SJCRH30 (cell line): ENCODE measurements around the gene TRIB2. TPM values are rescaled to one million over a fixed set of nuclear protein-coding genes. Genes with fewer than 3 reads are reported as not detected.
A peak's percentile ranks its signal among the peaks of the same experiment; 100 is the strongest.

ENCODE experiments used
- DNase-seq, 2 experiments: peaks; one replicate each; pipeline ENCODE4 v3.0.0-alpha.2; 2015 to 2020
- H3K27ac ChIP-seq: fragments of 250-450 bp; sonication (Bioruptor Pico); 2 replicates; pipeline ENCODE4 v1.5.1; 2020; ENCODE audit warnings: mild to moderate bottlenecking, moderate library complexity
- H3K27me3 ChIP-seq: fragments of 250-450 bp; sonication (Bioruptor Pico); 2 replicates; pipeline ENCODE4 v1.5.1; 2020; ENCODE audit warnings: mild to moderate bottlenecking, moderate library complexity
- H3K36me3 ChIP-seq: fragments of 250-450 bp; sonication (Bioruptor Pico); 2 replicates; pipeline ENCODE4 v1.5.1; 2020; ENCODE audit warnings: mild to moderate bottlenecking, moderate library complexity
- H3K4me1 ChIP-seq: fragments of 250-450 bp; sonication (Bioruptor Pico); 2 replicates; pipeline ENCODE4 v1.5.1; 2020; ENCODE audit warnings: mild to moderate bottlenecking, moderate library complexity
- H3K4me3 ChIP-seq: fragments of 250-450 bp; sonication (Bioruptor Pico); 2 replicates; pipeline ENCODE4 v1.5.1; 2020; ENCODE audit warnings: mild to moderate bottlenecking, moderate library complexity
- H3K9me3 ChIP-seq: fragments of 250-450 bp; sonication (Bioruptor Pico); replicated peaks from 2 replicates; pipeline ENCODE4 v1.5.1; 2020; ENCODE audit warnings: mild to moderate bottlenecking, moderate library complexity
- total RNA-seq: library from RNA; depleted of rRNA; stranded (reverse); fragments of >200 nt; shearing (Covaris generic); gene quantifications from 2 replicates; pipeline ENCODE4 v1.2.3, GENCODE V29; 2014

TRIB2 gene
- total RNA-seq, 1 experiment from 2014 or later = 63.7 TPM

DNA sequence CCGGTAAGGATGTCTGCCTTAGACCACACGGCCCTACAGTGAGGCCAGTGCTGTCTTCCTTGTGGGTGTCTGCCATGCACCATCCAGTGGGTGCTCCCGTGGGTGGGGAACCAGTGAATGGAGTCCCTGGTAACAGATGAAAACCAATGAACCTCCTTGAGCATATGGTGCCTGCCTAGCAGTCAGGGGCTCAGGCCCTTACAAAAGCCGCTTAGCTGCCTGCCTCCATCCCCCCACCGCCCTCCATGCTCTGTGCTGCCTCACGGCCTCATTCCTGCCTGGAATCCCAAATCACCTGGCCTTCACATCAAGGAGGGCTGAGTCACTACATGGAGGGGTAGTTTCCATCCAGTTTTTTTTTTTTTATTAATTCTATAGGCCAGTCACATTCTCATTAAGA, 30.8 kb upstream of the TRIB2 start:
- Histone ChIP-seq H3K36me3 (no peaks in the 10 kb centered on the region), H3K27ac (no peak overlapping the region)
- no peak for DNase-seq

GRCh38 chr2:12686708-12687283, 29.9 kb upstream of the TRIB2 start:
- Histone ChIP-seq H3K4me3 (no peak overlapping the region), H3K4me1 (no peaks in the 10 kb centered on the region), H3K27me3 (no peaks in the 10 kb centered on the region), H3K27ac (no peak overlapping the region), H3K9me3 (0 out of 2 replicates have a peak, but pooled peaks cover 3% of the 10 kb centered on the region), H3K36me3 (no peaks in the 10 kb centered on the region)
- DNase-seq = no peak

More for the DNA sequence above, 30.8 kb upstream of the TRIB2 start:
- Histone ChIP-seq H3K4me3 (no peak overlapping the region), H3K27me3 (no peaks in the 10 kb centered on the region), H3K9me3 (0 out of 2 replicates have a peak, but pooled peaks cover 3% of the 10 kb centered on the region), H3K4me1 (no peaks in the 10 kb centered on the region)

DNA sequence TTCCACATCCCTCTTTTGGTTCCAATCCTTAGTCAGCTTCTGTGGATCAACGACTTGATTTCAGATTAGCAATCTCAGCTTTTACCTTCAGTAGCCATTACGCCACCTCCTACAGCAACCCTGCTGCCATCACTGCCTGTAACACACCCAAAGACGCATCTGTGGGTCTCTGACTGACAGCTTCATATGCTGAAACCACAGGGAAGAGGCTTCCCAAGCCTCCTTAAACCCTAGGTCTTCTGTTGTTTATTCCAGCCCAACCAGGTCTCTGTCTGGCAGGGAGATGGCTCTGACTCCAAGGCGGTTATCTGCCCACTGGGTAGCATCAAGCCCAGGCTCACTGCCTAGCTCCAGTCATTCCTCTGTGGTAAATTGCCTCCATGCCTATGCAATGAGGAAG, 28.6 kb upstream of the TRIB2 start:
- Histone ChIP-seq H3K36me3 (no peaks in the 10 kb centered on the region), H3K4me3 (no peak overlapping the region), H3K27ac (no peak overlapping the region), H3K4me1 (no peaks in the 10 kb centered on the region), H3K9me3 (0 out of 2 replicates have a peak, but pooled peaks cover 3% of the 10 kb centered on the region), H3K27me3 (no peaks in the 10 kb centered on the region)
- no peak for DNase-seq

DNA sequence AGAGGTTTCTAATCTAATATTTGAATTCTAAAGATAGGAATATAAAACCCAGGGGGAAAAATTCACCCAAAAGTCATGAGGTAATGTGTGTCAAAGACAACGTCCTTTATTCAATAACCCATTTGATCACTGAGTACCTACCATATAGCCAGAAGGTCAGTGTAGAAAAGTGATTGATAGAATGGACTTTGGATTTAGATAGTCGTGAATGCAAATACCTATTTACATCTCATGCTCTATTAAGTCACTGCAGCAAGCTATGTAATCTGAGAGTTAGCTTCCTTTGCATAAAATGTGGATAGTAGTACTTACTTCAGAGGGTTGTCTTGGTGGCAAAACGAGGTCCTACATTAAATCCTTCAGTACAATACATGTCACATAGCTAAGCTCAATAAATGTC, 27.8 kb upstream of the TRIB2 start:
- no peak overlapping the region for H3K27ac ChIP-seq
- no peaks in the 10 kb centered on the region for H3K36me3 ChIP-seq
- 0 out of 2 replicates have a peak, but pooled peaks cover 3% of the 10 kb centered on the region for H3K9me3 ChIP-seq
- H3K4me3 ChIP-seq = no peak overlapping the region
- H3K27me3 ChIP-seq = no peaks in the 10 kb centered on the region
- no peaks in the 10 kb centered on the region for H3K4me1 ChIP-seq
- no peak for DNase-seq

GRCh38 chr2:12693509-12693908, 23.2 kb upstream of the TRIB2 start:
- no peak overlapping the region for H3K4me3 ChIP-seq
- H3K4me1 ChIP-seq = no peaks in the 10 kb centered on the region
- no peaks in the 10 kb centered on the region for H3K27me3 ChIP-seq
- H3K36me3 ChIP-seq = no peaks in the 10 kb centered on the region
- H3K9me3 ChIP-seq = peaks cover 6% of the 10 kb centered on the region; the same call in 1 of the 2 replicates
- DNase-seq = no peak
- H3K27ac ChIP-seq = no peak overlapping the region

DNA sequence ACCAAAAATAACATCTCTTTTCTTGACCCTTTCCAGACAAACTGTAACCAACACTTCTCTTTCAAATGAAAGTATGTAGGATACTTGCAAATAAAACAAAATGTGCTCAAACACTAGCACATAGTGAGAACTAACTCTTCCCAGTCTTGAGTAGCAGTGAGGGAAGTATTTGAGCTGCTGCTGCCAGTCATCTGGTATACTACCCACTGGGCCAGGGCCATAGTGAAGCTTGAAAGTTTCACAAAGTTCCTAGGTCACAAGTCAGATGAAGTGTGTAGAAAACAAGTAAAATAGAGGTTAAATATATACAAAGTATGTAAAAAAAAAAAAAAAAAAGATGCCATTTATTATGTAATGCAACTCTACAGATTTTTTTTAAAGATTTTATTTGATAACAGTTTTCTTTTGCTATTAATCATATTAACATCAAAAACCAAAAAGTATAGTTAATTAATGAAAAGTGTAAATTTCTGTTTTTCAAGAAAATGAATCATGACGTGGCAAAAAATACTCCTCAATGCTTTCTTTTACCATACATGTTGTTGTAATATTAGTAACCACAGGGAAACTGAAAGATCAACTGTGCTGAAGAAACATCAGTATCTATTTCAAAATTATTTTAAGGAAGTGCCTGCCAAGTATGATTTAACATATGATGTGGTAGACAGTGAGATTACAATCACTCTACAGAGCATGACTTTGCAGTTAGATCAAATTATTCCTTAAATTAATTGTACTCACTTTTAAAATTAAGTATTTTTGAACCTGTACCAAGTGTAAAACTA, 21.6 kb upstream of the TRIB2 start:
- no peaks in the 10 kb centered on the region for H3K4me1 ChIP-seq

GRCh38 chr2:12697617-12698016, 19.1 kb upstream of the TRIB2 start:
- DNase-seq = no peak
- Histone ChIP-seq H3K4me3 (no peak overlapping the region), H3K27me3 (no peaks in the 10 kb centered on the region), H3K4me1 (peaks cover 7% of the 10 kb centered on the region), H3K36me3 (no peaks in the 10 kb centered on the region), H3K9me3 (peaks cover 3% of the 10 kb centered on the region; the same call in 1 of the 2 replicates), H3K27ac (no peak overlapping the region)

More for the DNA sequence above, 21.6 kb upstream of the TRIB2 start:
- Histone ChIP-seq H3K4me3 (no peak overlapping the region), H3K27me3 (no peaks in the 10 kb centered on the region), H3K9me3 (peaks cover 6% of the 10 kb centered on the region; the same call in 1 of the 2 replicates), H3K36me3 (no peaks in the 10 kb centered on the region), H3K27ac (no peak overlapping the region)
- DNase-seq = no peak

- Histone ChIP-seq H3K27me3 (no peaks in the 10 kb centered on the region), H3K4me1 (peaks cover 14% of the 10 kb centered on the region), H3K36me3 (no peaks in the 10 kb centered on the region), H3K4me3 (no peak overlapping the region), H3K27ac (no peak overlapping the region), H3K9me3 (no peaks in the 10 kb centered on the region)
- no peak for DNase-seq
These were observed 15.7 kb upstream of the TRIB2 start for GRCh38 chr2:12700989-12701388.

DNA sequence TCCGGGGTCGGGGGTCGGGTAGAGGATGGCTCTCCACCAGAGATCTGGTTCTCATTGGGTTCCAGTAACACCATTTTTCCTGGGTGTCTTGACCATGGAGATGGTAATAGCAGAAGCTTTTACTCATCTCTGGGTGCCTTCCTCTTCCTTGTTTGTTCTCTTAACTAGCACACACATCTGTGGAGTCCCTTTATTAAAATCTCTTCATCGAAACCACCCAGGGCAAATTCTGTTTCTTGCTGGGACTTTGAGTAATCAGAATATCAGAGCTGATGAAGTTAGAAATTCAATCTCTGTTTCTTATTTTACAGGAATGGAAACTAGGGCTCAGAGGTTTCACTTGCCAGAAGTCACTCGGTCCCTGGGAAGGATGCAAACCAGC, 15.0 kb upstream of the TRIB2 start:
- Histone ChIP-seq H3K4me1 (peaks cover 14% of the 10 kb centered on the region), H3K27ac (no peak overlapping the region), H3K4me3 (no peak overlapping the region), H3K36me3 (no peaks in the 10 kb centered on the region), H3K27me3 (no peaks in the 10 kb centered on the region), H3K9me3 (no peaks in the 10 kb centered on the region)
- DNase-seq = no peak

DNA sequence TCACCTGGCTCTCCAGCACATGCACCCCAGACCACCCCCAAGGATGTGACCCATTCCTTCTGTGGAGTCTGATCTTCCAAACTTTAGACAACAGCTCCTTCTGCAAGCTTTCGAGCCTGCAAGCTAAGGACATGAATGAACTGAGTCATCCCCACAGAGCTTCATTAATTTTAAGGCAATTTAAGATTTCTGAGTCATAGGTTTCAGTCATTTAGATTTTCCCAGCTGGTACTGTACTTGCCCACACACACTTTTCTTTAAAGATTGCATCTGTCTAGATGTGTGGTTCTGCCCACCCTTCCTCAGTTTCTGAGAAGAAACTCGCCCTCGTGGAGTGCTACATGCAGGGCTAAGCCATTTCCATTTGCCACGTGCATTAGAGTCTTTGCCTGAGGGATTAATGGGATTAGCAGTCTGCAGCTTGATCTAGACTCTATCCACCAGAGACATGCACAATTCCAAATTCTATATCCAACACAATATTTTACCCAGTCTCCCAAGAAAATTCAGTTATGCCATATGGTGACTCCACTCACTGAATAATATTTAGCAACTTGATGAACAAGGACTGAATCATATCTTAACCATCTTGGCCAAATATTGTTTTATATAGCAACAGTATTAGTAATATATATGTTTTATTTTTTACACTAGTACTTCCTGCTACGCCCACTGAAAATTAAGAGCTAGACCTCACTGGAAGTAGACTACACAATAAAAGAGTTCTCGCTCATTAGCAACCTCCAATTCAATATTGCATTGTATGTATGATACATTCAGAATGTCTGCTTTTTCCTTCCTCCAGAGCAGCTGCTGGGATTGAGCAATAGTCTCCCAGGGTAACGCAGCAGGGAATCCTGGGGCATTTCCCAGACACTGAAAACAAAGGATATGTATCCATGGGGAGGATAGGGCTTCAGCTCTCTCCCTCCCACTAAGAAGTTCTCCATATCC, 14.3 kb upstream of the TRIB2 start:
- Histone ChIP-seq H3K9me3 (no peaks in the 10 kb centered on the region), H3K27ac (peak overlapping the region; percentile 25), H3K4me1 (peaks cover 14% of the 10 kb centered on the region), H3K4me3 (no peak overlapping the region), H3K36me3 (no peaks in the 10 kb centered on the region), H3K27me3 (no peaks in the 10 kb centered on the region)
- DNase-seq = peak; percentile 55 to 78

DNA sequence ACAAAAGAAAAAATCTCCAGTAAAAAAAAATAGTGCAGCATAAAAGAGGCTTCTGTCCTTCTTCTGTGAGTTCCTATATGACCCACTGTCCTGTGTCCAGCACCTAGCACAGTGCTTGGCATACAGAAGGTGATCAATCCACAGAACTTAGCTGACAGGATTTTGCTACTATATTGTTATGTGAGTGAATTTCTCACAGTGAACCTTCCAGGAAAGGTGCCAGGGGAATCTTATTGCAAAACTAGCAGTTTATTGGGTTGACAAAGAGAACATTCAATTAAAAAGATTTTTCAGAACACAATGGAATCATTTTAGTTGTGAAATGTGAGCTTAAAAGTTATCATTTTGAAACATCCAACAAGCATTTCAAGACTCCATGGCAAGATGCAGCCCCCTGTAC, 12.4 kb upstream of the TRIB2 start:
- H3K27me3 ChIP-seq = no peaks in the 10 kb centered on the region
- H3K27ac ChIP-seq = no peak overlapping the region
- no peak overlapping the region for H3K4me3 ChIP-seq
- H3K9me3 ChIP-seq = no peaks in the 10 kb centered on the region
- DNase-seq = no peak
- no peaks in the 10 kb centered on the region for H3K36me3 ChIP-seq
- peaks cover 14% of the 10 kb centered on the region for H3K4me1 ChIP-seq

GRCh38 chr2:12705230-12705629, 11.5 kb upstream of the TRIB2 start:
- no peak for DNase-seq
- Histone ChIP-seq H3K27me3 (no peaks in the 10 kb centered on the region), H3K9me3 (no peaks in the 10 kb centered on the region), H3K4me3 (no peak overlapping the region), H3K36me3 (no peaks in the 10 kb centered on the region), H3K27ac (no peak overlapping the region), H3K4me1 (peaks cover 14% of the 10 kb centered on the region)

DNA sequence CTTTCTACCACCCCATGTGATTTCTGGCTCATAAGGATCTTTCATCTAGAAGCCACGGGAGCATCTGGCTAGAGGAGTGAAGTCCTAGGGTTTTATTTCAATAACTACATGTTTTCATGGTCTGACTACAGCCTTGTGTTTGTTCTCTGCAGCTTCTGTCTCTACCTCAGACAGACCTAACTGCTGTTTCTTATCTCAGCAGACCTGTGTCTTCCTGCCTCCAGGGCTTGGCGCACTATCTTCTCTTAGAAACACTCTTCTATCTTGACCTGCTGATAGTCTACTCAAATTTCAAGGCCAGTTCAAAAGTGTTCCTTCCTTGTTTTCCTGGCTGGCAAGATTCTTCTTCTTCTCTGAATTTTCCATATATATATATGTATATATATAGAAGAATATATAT, 11.0 kb upstream of the TRIB2 start:
- no peaks in the 10 kb centered on the region for H3K36me3 ChIP-seq
- no peaks in the 10 kb centered on the region for H3K27me3 ChIP-seq
- no peaks in the 10 kb centered on the region for H3K9me3 ChIP-seq
- H3K4me3 ChIP-seq = no peak overlapping the region
- DNase-seq = no peak
- H3K27ac ChIP-seq = no peak overlapping the region
- H3K4me1 ChIP-seq = peaks cover 14% of the 10 kb centered on the region

GRCh38 chr2:12708508-12709206, 8.1 kb upstream of the TRIB2 start:
- Histone ChIP-seq H3K9me3 (no peaks in the 10 kb centered on the region), H3K27ac (no peak overlapping the region), H3K4me3 (no peak overlapping the region), H3K36me3 (no peaks in the 10 kb centered on the region), H3K27me3 (no peaks in the 10 kb centered on the region), H3K4me1 (no peaks in the 10 kb centered on the region)
- DNase-seq = no peak
